ENCODE results near the gene RAD51B.

Gene RAD51B

GRCh38 chr14:68501614-68502052, 682.1 kb downstream of the RAD51B start:
- TF ChIP-seq, protein P1, sequence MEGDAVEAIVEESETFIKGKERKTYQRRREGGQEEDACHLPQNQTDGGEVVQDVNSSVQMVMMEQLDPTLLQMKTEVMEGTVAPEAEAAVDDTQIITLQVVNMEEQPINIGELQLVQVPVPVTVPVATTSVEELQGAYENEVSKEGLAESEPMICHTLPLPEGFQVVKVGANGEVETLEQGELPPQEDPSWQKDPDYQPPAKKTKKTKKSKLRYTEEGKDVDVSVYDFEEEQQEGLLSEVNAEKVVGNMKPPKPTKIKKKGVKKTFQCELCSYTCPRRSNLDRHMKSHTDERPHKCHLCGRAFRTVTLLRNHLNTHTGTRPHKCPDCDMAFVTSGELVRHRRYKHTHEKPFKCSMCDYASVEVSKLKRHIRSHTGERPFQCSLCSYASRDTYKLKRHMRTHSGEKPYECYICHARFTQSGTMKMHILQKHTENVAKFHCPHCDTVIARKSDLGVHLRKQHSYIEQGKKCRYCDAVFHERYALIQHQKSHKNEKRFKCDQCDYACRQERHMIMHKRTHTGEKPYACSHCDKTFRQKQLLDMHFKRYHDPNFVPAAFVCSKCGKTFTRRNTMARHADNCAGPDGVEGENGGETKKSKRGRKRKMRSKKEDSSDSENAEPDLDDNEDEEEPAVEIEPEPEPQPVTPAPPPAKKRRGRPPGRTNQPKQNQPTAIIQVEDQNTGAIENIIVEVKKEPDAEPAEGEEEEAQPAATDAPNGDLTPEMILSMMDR (IDR thresholded peaks at IDR 0.05; ENCODE audit: borderline replicate concordance, insufficient read depth, low read depth, low read length) = no peak
- H3K4me3 ChIP-seq (ENCODE audit: low read depth, low read length) = no peak overlapping the region

- no peak overlapping the region for H3K4me3 ChIP-seq (ENCODE audit: low read depth, low read length)
- TF ChIP-seq, protein P1 (IDR thresholded peaks at IDR 0.05; ENCODE audit: borderline replicate concordance, insufficient read depth, low read depth, low read length) = no peak
Observed at GRCh38 chr14:68502230-68502629, 682.7 kb downstream of the RAD51B start.

- TF ChIP-seq, protein P1 (IDR thresholded peaks at IDR 0.05; ENCODE audit: borderline replicate concordance, insufficient read depth, low read depth, low read length) = no peak
- no peak overlapping the region for H3K4me3 ChIP-seq (ENCODE audit: low read depth, low read length)
Observed at GRCh38 chr14:68503186-68503825, 683.7 kb downstream of the RAD51B start.

- no peak overlapping the region for H3K4me3 ChIP-seq (ENCODE audit: low read depth, low read length)
- TF ChIP-seq, protein P1 (IDR thresholded peaks at IDR 0.05; ENCODE audit: borderline replicate concordance, insufficient read depth, low read depth, low read length) = no peak
Observed at GRCh38 chr14:68504861-68505260, 685.3 kb downstream of the RAD51B start.

DNA sequence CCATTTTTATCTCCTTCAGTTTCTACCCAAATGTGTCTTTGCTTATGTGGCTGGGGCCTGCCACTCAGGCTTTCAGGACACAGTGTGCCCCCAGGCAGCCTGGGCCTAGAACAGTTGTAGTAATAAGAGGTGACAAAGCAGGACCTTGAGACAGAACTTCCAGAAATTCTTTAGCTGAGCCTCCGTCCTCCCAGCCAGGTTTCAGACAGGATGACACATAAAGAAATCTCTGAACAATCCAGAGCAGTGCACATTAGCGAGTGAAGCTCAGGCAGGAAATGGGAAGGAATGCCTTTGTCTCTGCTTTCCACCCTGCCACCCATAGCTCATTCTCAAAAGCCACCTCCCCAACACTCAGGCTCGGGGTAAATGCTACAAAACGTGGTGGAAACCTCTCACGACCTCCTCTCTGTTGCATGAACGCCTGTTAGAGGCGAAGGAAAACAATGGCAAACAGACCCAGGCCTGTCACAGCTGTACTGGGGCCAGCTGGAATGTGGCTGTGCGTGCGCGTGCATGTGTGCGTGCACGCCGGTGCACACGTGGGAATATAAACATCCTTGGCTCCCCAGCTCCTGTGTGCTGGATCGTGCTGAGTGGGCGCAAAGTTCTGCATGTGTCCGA, 686.6 kb downstream of the RAD51B start:
- no peak overlapping the region for H3K4me3 ChIP-seq (ENCODE audit: low read depth, low read length)
- TF ChIP-seq, protein P1 (IDR thresholded peaks at IDR 0.05; ENCODE audit: borderline replicate concordance, insufficient read depth, low read depth, low read length) = no peak

DNA sequence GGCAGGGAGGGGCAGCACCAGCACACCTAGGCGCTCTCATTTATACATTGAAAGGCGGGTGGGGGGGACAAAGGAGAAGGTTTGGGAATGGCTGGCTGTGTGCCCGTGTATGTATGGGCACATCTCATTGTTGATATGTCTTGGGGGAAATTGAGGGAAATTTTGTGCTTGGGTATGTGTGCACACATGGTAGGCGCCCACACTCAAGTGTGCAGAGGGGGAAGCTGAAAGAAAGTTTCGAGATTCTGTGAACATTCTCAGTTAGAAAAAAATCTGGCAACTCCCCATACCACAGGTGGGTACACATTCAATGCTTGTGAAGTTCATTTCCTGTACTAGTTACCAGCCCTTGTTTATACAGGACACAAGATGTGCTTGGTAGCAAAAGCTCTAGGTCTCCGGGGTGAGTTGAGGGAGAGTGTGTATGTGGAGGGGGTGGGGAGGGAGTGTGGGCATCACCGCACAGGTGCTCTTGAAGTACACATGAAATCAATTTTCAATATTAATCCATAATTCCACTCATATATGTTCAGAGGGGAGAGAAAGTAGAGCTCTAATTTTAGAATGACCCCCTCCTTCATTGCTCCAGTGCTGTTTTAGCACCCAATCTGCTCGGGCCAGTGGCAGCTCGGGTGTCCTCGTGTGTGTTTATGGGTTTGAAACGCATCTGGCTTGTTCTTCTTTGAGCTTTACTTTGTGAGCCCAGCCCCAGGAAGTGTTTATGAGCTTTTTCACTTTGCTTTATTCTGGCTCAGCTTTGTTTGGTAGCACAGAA, 687.3 kb downstream of the RAD51B start:
- TF ChIP-seq, protein P1 (IDR thresholded peaks at IDR 0.05; ENCODE audit: borderline replicate concordance, insufficient read depth, low read depth, low read length) = no peak
- H3K4me3 ChIP-seq (ENCODE audit: low read depth, low read length) = no peak overlapping the region
